Measurements from ENCODE around the gene BGN.

Gene BGN

GRCh38 chrX:153530411-153531129, 35.8 kb downstream of the BGN start:
- DNase-seq (ENCODE audit: low read depth): no peak

- DNase-seq (ENCODE audit: low read depth): no peak
Observed at GRCh38 chrX:153533091-153533490, 38.3 kb downstream of the BGN start.

- no peak for DNase-seq (ENCODE audit: low read depth)
Observed at GRCh38 chrX:153537080-153537479, 42.3 kb downstream of the BGN start.

GRCh38 chrX:153537526-153538295, 42.9 kb downstream of the BGN start:
- DNase-seq (ENCODE audit: low read depth): no peak

GRCh38 chrX:153538424-153538823, 43.6 kb downstream of the BGN start:
- DNase-seq (ENCODE audit: low read depth): no peak

- peak; percentile 35 for DNase-seq (ENCODE audit: low read depth)
Observed at GRCh38 chrX:153539171-153539978, 44.6 kb downstream of the BGN start.

GRCh38 chrX:153539979-153540358, 45.2 kb downstream of the BGN start:
- DNase-seq (ENCODE audit: low read depth): no peak

- no peak for DNase-seq (ENCODE audit: low read depth)
Observed at GRCh38 chrX:153544727-153545126, 49.9 kb downstream of the BGN start.

- no peak for DNase-seq (ENCODE audit: low read depth)
Observed at GRCh38 chrX:153546386-153546785, 51.6 kb downstream of the BGN start.

GRCh38 chrX:153547195-153547594, 52.4 kb downstream of the BGN start:
- DNase-seq (ENCODE audit: low read depth): no peak

GRCh38 chrX:153549231-153549630, 54.5 kb downstream of the BGN start:
- DNase-seq (ENCODE audit: low read depth): no peak

- DNase-seq (ENCODE audit: low read depth): no peak
Observed at GRCh38 chrX:153549807-153550206, 55.0 kb downstream of the BGN start.

- DNase-seq (ENCODE audit: low read depth): no peak
Observed at GRCh38 chrX:153551135-153551534, 56.4 kb downstream of the BGN start.

GRCh38 chrX:153554519-153555167, 59.9 kb downstream of the BGN start:
- peak; percentile 39 for DNase-seq (ENCODE audit: low read depth)

- DNase-seq (ENCODE audit: low read depth): no peak
Observed at GRCh38 chrX:153556767-153557166, 62.0 kb downstream of the BGN start.

- no peak for DNase-seq (ENCODE audit: low read depth)
Observed at GRCh38 chrX:153557618-153558355, 63.0 kb downstream of the BGN start.
